Measurements from ENCODE around the gene WNT9A. TPM values are rescaled to one million over a fixed set of nuclear protein-coding genes. Genes with fewer than 3 reads are reported as not detected.
"Not testable (repeated sequence)": the region's sequence is repeated elsewhere in the genome, so short reads cannot be mapped to it uniquely, and the experiment has no call there.

The WNT9A gene
- total and polyA plus RNA-seq, 2 experiments from 2014 or later: 1.5 to 2.8 TPM

DNA sequence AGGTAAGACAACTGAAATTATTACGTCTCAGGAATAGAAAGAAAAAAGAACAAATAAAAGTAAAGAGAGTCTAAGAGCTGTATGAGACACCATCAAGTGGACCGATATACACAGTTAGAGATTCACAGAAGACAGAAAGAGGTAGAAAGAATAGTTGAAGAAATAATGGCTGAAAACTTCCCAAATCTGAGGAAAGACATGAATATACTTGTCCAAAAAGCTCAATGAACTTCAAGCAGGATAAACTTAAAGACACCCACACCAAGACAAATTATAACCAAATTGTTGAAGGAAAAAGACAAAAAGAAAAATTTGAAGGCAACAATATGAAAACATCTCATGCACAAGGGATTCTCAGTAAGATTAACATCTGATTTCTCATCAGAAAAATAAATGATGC is 39.4 kb upstream of the WNT9A start:
- TF ChIP-seq EZH2 (IDR thresholded peaks at IDR 0.05; ENCODE audit: borderline replicate concordance) (no peak), EZH2phosphoT487 (IDR thresholded peaks at IDR 0.05; ENCODE audit: low read depth, severe bottlenecking, unreplicated experiment) (no peak)
- TF ChIP-seq, protein P1, sequence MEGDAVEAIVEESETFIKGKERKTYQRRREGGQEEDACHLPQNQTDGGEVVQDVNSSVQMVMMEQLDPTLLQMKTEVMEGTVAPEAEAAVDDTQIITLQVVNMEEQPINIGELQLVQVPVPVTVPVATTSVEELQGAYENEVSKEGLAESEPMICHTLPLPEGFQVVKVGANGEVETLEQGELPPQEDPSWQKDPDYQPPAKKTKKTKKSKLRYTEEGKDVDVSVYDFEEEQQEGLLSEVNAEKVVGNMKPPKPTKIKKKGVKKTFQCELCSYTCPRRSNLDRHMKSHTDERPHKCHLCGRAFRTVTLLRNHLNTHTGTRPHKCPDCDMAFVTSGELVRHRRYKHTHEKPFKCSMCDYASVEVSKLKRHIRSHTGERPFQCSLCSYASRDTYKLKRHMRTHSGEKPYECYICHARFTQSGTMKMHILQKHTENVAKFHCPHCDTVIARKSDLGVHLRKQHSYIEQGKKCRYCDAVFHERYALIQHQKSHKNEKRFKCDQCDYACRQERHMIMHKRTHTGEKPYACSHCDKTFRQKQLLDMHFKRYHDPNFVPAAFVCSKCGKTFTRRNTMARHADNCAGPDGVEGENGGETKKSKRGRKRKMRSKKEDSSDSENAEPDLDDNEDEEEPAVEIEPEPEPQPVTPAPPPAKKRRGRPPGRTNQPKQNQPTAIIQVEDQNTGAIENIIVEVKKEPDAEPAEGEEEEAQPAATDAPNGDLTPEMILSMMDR (IDR thresholded peaks at IDR 0.05; ENCODE audit: poor library complexity): no peak
- H3K4me2 ChIP-seq: no peak overlapping the region
- 95% methylated on average over 2 of the region's 2 CpGs for WGBS (ENCODE audit: low lambda C conversion rate, missing lambda C conversion rate)

DNA sequence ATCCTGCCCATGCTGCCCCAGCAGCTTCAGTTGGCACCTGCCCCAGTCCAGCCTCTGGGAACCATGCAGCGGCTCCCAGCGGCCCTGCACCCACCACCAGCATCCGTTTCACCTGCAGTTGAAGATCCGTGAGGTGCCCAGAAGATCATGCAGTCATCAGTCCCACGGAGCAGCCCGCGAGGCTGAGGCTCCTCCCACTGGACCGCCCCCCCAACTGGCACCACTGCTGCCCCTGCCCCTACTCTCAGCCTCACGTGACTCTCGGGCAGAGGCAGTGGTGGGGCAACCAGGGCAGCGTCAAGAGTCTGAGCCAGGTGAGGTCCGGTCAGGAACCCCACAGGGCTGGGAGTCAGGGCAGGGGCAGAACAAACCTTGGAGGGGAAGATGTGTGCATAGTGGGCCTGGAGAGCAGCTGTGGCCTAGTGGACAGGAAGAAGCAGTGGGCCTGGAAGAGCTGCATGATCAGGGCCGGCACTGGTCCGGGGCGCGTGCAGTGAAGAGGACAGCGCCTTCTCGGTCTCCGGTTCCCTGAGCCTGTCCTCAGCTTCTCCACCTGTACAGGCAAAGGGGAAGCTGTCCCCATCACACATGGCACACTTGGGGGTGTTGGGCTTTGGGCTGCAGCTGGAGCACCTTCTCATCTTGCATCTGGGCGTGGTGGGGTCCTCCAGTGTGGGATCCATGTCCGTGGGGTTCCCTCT is 28.0 kb upstream of the WNT9A start:
- H3K9me3 ChIP-seq (ENCODE audit: low read depth); DNase-seq (ENCODE audit: low spot score); H3K9me2 ChIP-seq (replicated peaks; ENCODE audit: insufficient read depth); H3K27me3 ChIP-seq; H3K36me3 ChIP-seq (replicated peaks; ENCODE audit: insufficient read depth, low read depth); H3K79me2 ChIP-seq; H3K4me2 ChIP-seq; H3K4me1 ChIP-seq (ENCODE audit: insufficient read depth); H2AFZ ChIP-seq; H3K27ac ChIP-seq; H4K20me1 ChIP-seq (ENCODE audit: insufficient read depth, poor library complexity, severe bottlenecking); H3K4me3 ChIP-seq: not testable (repeated sequence)
- 87% methylated on average over 16 of the region's 21 CpGs for WGBS (ENCODE audit: low lambda C conversion rate, missing lambda C conversion rate)

More for the DNA sequence above, 39.4 kb upstream of the WNT9A start:
- H3K36me3 ChIP-seq (replicated peaks; ENCODE audit: insufficient read depth, low read depth): no peaks in the 10 kb centered on the region
- H3K9me2 ChIP-seq (replicated peaks; ENCODE audit: insufficient read depth): no peaks in the 10 kb centered on the region
- peaks cover 7% of the 10 kb centered on the region for H3K27me3 ChIP-seq
- no peak overlapping the region for H3K27ac ChIP-seq
- H3K79me2 ChIP-seq: no peaks in the 10 kb centered on the region
- H2AFZ ChIP-seq: no peak overlapping the region
- no peaks in the 10 kb centered on the region for H3K9me3 ChIP-seq (ENCODE audit: low read depth)
- no peak overlapping the region for H3K4me3 ChIP-seq
- DNase-seq (ENCODE audit: low spot score): no peak
- H3K4me1 ChIP-seq (ENCODE audit: insufficient read depth): no peaks in the 10 kb centered on the region
- no peaks in the 10 kb centered on the region for H4K20me1 ChIP-seq (ENCODE audit: insufficient read depth, poor library complexity, severe bottlenecking)

DNA sequence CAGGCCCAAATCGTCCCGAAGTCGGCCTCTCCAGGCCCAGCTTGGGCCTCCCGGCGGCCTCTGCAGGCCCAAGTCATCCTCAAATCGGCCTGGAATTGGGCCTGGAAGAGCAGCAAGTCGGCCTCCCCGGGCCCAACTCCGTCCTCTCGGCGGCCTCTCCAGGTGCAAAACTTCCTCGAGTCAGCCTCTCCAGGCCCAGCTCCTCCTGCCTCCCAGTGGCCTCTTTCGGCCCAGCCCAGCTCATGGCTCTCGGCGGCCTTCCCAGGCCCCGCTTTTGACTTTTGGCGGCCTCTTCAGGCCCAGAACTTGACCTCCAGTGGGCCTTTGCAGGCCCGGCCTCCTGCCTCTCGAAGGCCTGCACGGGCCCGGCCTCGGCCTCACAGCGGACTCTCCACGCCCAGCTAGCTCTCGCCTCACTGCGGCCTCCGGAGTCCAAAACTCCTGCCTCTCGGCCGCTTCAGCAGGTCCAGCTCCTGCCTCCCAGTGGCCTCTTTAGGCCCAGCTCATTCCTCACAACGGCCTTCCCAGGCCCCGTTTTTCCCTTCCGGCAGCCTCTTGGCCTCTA is 26.1 kb upstream of the WNT9A start:
- H3K9me2 ChIP-seq (replicated peaks; ENCODE audit: insufficient read depth); H4K20me1 ChIP-seq (ENCODE audit: insufficient read depth, poor library complexity, severe bottlenecking); H3K4me2 ChIP-seq; H3K79me2 ChIP-seq; H3K27ac ChIP-seq; H3K27me3 ChIP-seq; H3K4me1 ChIP-seq (ENCODE audit: insufficient read depth); H3K4me3 ChIP-seq; H3K36me3 ChIP-seq (replicated peaks; ENCODE audit: insufficient read depth, low read depth); H2AFZ ChIP-seq; H3K9me3 ChIP-seq (ENCODE audit: low read depth); DNase-seq (ENCODE audit: low spot score): not testable (repeated sequence)
- WGBS (ENCODE audit: low lambda C conversion rate, missing lambda C conversion rate): 94% methylated on average over 31 of the region's 32 CpGs

DNA sequence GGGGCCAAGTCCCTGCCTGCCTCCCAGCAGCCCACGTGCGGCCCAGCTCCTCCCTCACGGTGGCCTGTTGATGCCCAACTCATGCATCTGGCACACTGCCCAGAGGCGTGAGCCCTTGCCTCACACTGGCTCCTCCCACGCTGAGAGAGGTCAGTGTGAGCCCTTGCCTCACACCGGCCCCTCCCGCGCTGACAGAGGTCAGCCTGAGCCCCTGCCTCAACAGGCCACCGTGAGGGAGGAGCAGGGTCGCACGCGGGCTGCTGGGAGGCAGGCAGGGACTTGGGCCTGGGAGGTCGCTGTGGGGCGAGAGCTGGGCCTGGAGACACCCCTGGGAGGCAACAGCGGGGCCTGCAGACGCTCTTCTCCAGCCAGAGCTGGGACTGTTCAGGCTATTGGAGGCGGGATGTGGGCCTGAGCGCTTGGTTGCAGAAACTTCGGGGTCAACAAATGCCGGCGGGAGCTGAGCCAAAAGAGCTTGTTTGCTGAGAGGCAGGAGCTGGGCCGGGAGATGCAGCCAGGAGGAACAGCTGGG is 25.2 kb upstream of the WNT9A start:
- not testable (repeated sequence) for H3K9me3 ChIP-seq (ENCODE audit: low read depth); H3K79me2 ChIP-seq; DNase-seq (ENCODE audit: low spot score); H3K36me3 ChIP-seq (replicated peaks; ENCODE audit: insufficient read depth, low read depth); H3K27ac ChIP-seq; H3K4me1 ChIP-seq (ENCODE audit: insufficient read depth); H3K4me3 ChIP-seq; H3K9me2 ChIP-seq (replicated peaks; ENCODE audit: insufficient read depth); H3K4me2 ChIP-seq; H4K20me1 ChIP-seq (ENCODE audit: insufficient read depth, poor library complexity, severe bottlenecking); H3K27me3 ChIP-seq; H2AFZ ChIP-seq
- WGBS (ENCODE audit: low lambda C conversion rate, missing lambda C conversion rate): 89% methylated on average over 22 of the region's 22 CpGs

DNA sequence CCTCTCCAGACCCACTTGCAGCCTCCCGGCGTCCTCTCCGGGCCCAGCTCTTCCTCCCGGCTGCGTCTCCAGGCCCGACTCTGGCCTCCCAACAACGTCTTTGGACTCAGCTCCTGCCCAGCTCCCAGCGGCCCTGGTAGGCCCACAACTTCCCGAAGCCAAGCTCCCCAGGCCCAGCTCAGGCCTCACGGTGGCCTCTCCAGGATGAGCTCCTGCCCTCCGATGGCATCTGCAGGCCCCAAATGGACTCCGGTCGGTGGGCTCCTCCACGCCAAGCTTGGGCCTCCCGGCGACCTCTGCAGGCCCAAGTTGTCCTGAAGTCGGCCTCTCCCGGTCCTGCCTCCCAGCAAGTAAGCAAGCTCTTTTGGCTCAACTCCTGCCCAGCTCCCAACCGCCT is 24.5 kb upstream of the WNT9A start:
- DNase-seq (ENCODE audit: low spot score); H4K20me1 ChIP-seq (ENCODE audit: insufficient read depth, poor library complexity, severe bottlenecking); H3K9me3 ChIP-seq (ENCODE audit: low read depth); H3K4me2 ChIP-seq; H3K27me3 ChIP-seq; H3K4me3 ChIP-seq; H3K27ac ChIP-seq; H3K79me2 ChIP-seq; H3K36me3 ChIP-seq (replicated peaks; ENCODE audit: insufficient read depth, low read depth); H3K4me1 ChIP-seq (ENCODE audit: insufficient read depth); H2AFZ ChIP-seq; H3K9me2 ChIP-seq (replicated peaks; ENCODE audit: insufficient read depth): not testable (repeated sequence)
- 87% methylated on average over 18 of the region's 19 CpGs for WGBS (ENCODE audit: low lambda C conversion rate, missing lambda C conversion rate)

DNA sequence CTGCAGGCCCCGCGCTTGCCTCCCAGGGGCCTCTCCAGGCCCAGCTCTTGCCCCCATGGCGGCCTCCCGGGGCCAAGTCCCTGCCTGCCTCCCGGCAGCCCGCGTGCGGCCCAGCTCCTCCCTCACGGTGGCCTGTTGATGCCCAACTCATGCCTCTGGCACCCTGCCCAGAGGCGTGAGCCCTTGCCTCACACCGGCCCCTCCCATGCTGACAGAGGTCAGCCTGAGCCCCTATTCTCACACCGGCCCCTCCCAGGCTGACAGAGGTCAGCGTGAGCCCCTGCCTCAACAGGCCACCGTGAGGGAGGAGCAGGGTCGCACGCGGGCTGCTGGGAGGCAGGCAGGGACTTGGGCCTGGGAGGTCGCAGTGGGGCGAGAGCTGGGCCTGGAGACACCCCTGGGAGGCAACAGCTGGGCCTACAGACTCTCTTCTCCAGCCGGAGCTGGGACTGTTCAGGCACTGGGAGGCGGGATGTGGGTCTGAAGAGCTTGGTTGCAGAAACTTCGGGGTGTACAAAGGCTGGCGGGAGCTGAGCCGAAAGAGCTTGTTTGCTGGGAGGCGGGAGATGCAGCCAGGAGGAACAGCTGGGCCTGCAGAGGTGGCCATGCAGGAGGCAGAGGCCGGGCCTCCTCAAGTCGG is 24.0 kb upstream of the WNT9A start:
- not testable (repeated sequence) for DNase-seq (ENCODE audit: low spot score); H3K36me3 ChIP-seq (replicated peaks; ENCODE audit: insufficient read depth, low read depth)
- WGBS (ENCODE audit: low lambda C conversion rate, missing lambda C conversion rate): 95% methylated on average over 24 of the region's 27 CpGs

DNA sequence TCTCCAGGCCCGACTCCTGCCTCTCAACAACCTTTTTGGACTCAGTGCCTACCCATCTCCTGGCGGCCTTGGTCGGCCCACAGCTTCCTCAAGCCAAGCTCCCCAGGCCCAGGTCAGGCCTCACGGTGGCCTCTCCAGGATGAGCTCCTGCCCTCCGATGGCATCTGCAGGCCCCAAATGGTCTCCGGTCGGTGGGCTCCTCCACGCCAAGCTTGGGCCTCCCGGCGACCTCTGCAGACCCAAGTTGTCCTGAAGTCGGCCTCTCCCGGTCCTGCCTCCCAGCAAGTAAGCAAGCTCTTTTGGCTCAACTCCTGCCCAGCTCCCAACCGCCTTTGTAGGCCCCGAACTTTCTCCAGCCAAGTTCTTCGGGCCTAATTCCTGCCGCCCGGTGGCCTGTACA is 23.5 kb upstream of the WNT9A start:
- not testable (repeated sequence) for H3K4me2 ChIP-seq; H3K27me3 ChIP-seq; DNase-seq (ENCODE audit: low spot score); H3K4me1 ChIP-seq (ENCODE audit: insufficient read depth); H3K36me3 ChIP-seq (replicated peaks; ENCODE audit: insufficient read depth, low read depth); H2AFZ ChIP-seq; H3K9me2 ChIP-seq (replicated peaks; ENCODE audit: insufficient read depth); H3K27ac ChIP-seq; H4K20me1 ChIP-seq (ENCODE audit: insufficient read depth, poor library complexity, severe bottlenecking); H3K79me2 ChIP-seq; H3K9me3 ChIP-seq (ENCODE audit: low read depth); H3K4me3 ChIP-seq
- WGBS (ENCODE audit: low lambda C conversion rate, missing lambda C conversion rate): 97% methylated on average over 12 of the region's 17 CpGs

More for the DNA sequence above, 24.0 kb upstream of the WNT9A start:
- not testable (repeated sequence) for H3K9me3 ChIP-seq (ENCODE audit: low read depth); H3K79me2 ChIP-seq; H3K4me2 ChIP-seq; H3K4me3 ChIP-seq; H3K27ac ChIP-seq; H4K20me1 ChIP-seq (ENCODE audit: insufficient read depth, poor library complexity, severe bottlenecking); H3K9me2 ChIP-seq (replicated peaks; ENCODE audit: insufficient read depth); H2AFZ ChIP-seq; H3K27me3 ChIP-seq; H3K4me1 ChIP-seq (ENCODE audit: insufficient read depth)
